Measurements from ENCODE around the gene IQCF5.
A peak's percentile ranks its signal among the peaks of the same experiment; 100 is the strongest.
"Not testable (repeated sequence)": the region's sequence is repeated elsewhere in the genome, so short reads cannot be mapped to it uniquely, and the experiment has no call there.

The IQCF5 gene

GRCh38 chr3:51875501-51875900, at the start of gene IQCF5:
Gene IQCF5 (minus strand): TSS chr3:51875601. CDS start chr3:51875531, 70 bp downstream.
- DNase-seq: no peak

DNA sequence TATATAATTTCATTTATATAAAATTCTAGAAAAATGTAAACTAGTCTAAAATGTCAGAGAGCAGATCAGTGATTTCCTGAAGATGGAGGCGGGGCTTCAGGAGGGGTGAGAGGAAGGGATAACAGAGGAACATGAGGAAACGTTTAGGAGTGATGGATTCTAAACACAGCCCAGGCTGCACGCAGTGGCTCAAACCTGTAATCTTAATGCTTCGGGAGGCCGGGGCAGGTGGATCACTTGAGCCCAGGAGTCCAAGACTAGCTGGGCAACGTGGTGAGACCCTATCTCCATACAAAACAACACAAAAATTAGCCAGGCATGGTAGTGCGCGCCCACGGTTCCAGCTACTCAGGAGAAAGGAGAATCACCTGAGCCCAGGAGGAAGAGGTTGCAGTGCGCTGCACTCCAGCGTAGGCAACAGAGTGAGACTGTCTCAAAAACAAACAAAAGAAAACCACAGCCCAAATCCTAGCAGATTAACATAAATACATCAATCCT, 45.7 kb upstream of the IQCF5 start:
- no peak for DNase-seq

DNA sequence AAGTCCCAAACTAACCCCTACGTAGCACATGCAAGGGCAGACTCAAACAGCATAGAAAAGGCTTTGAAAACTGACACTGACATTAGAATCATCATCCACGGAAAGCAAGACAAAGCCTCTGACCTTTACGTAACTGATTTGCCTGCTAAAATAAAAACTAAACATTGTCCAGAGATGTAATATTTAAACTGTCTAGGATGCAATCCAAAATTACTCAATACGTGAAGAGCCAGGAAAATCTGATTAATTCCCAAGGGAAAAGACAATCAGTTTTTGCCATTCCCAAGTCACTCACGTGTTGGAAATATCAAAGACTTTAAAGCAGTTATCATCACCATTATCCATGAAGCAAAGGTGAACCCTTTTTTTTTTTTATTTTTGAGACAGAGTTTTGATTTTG, 41.0 kb upstream of the IQCF5 start:
- DNase-seq: no peak

DNA sequence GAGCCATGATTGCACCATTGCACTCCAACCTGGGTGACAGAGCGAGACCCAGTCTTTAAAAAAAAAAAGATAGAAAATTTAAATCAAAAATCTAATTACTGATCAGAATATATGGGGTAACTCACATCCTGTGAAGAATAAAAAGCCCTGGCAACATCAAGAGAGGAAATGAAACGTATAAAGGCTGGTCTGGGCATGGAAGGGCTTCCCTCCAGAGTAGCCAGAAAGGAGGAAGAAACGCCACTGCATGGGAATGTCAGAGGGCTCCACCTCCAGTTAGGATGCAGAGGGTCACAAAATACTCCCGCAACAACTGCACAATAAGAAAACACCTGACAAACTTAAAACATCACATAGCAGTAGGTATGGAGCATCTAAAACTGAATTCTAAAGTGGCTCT, 32.6 kb upstream of the IQCF5 start:
- no peak for DNase-seq

- no peak for DNase-seq
Measured at GRCh38 chr3:51904034-51904823, 28.8 kb upstream of the IQCF5 start.

DNA sequence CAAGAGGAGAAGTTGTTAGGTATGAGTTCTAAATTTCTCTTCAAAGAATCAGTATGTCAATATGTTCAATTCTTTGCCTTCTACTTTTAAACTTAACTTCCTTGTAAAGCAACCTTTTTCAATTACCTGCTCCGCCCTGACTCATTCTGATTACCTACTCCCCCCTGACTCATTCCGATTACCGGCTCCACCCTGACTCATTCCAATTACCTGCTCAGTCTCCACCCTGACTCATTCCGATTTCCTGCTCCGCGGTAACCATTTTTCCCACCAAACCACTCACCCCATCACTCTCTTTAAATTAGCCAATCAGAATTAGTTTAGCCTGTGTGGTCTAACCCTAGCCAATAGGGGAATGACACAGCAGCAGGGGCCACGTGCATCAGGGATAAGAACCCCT, 27.0 kb upstream of the IQCF5 start:
- DNase-seq: peak; percentile 94

DNA sequence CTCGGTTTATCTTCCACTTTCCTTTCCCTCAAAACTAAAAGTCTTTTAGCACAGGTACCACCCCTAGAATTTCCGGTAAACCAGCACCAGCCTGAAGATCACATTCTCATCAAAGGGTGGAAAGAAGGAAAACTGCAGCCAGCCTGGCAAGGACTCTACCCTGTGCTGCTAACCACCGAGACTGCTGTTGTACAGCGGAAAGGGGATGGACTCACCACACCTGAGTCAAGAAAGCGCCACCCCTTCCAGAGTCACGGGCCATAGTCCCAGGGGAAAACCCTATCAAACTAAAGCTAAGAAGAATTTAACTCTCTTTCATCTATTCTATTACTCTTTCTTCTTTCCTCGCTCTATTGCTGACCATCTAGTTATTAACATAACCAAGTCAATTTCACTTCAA, 24.6 kb upstream of the IQCF5 start:
- DNase-seq: peak; percentile 20

GRCh38 chr3:51897391-51897790, 22.0 kb upstream of the IQCF5 start:
- DNase-seq: no peak

GRCh38 chr3:51896607-51897305, 21.4 kb upstream of the IQCF5 start:
- DNase-seq: no peak

- DNase-seq: no peak
Measured at GRCh38 chr3:51894939-51895338, 19.5 kb upstream of the IQCF5 start.

- no peak for DNase-seq
Measured at GRCh38 chr3:51894391-51894790, 19.0 kb upstream of the IQCF5 start.

- DNase-seq: peak; percentile 13
Measured at GRCh38 chr3:51891242-51892039, 16.0 kb upstream of the IQCF5 start.

DNA sequence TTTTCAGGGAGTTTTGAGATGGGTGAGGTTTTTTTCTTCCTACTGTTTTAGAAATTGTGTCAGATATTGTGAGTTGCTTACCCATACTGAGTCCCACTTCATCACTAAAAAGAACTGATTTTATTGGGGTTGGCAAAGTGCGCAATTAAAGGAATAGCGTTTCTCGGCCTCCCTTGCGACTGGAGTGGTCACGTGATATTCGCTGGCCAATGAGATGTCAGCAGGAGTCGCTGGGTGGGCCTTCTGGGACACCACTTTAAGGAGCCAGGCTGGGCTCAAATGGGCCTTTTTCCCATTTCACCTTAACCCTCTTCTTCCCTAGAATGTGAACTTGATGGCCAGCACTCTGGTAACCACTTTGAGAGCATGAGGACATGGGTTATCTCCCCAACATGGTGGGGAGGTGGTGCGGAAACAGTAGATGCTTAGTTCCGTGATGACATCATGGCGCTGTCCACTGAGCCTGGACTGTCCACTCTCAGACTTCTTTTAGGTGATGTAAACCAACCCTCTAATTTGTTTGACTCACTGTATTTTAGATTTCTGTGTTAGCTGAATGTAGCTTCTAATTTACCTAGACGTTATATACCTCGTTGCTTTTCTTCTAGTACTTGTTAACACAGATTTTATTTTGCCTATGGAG, 13.2 kb upstream of the IQCF5 start:
- no peak for DNase-seq

DNA sequence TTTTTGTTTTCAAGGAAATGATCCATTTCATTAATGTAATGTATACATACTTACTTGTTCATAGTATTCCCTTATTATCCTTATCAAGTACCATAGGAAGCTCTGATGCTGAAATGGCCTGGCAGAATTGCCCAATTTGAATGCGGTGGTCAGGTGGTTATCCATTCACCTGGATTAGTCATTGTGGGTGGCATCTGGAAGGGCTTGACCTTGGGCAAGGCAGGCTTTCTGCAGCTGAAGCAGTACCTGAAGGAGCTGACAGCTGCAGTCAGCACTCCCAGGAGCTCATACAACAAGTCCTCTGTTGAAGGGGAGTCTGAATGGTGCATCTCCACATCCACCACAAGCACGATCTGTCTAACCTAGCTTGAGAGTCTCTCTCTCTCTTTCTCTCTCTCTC, 12.2 kb upstream of the IQCF5 start:
- DNase-seq: no peak

GRCh38 chr3:51886447-51886846, 11.0 kb upstream of the IQCF5 start:
- peak; percentile 16 for DNase-seq

- DNase-seq: no peak
Measured at GRCh38 chr3:51879937-51880336, 4.5 kb upstream of the IQCF5 start.

DNA sequence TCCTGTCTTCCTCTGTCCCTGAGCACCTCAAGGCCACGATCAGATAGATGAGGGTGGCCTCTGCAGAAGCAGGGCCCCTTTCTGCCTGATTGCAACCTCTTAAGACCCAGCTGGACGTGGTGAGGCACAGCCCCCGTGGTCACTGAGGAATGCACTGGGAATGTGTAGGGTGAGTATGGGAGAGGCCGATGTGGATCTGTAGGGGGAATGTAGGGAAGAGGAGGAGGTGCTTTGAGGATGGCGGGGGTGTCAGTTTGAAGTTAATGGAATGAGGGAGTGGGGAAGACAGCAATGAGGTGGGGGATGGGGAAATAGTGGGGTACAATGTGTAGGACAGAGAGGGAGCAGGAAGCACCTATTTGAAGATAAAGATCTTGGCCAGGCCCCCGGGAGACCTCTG, 785 bp upstream of the IQCF5 start:
- DNase-seq: no peak

- no peak for DNase-seq
Measured at GRCh38 chr3:51874889-51875288, 512 bp downstream of the IQCF5 start.

GRCh38 chr3:51874411-51874810, 990 bp downstream of the IQCF5 start:
- DNase-seq: no peak

GRCh38 chr3:51873876-51874275, 1.5 kb downstream of the IQCF5 start:
- DNase-seq: no peak

DNA sequence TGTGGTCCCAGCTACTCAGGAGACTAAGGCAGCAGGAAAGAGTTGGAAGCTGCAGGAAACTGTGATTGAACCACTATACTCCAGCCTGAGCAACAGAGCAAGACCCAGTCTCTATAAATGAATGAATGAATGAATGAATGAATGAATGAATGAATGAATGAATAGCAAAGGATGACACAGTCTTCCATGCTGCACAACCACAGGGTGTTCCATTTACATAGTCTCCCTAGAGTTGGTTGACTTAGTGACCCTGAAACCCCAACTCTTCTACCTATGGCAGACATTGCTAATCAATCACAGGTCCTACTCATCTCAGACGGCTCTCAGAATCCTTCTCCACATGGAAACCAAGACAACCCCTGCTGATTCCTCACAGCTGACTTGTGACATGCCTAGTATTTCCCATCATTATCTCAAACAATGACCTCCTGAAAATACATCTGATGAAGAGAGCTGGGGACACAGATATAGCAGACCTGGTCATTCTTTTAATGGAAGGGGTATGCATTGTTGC, 2.1 kb downstream of the IQCF5 start:
- no peak for DNase-seq

DNA sequence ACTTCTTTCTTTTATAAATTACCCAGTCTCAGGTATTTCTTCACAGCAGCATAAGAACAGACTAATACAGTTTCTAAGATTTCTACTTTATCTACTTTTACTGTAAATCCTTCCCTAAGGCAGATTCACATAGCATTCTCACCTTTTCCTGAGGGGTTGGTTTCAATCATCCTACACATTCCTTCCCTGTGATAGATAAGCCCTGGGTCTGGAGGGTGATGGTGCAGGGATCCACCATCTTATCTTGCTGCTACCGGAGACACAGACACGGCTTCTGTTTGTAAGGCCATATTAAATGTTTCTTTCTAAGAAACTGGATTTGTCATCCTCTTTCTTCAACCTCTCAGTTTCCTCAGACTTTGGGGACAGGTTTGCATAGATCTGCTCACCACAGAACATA, 6.1 kb downstream of the IQCF5 start:
- no peak for DNase-seq

DNA sequence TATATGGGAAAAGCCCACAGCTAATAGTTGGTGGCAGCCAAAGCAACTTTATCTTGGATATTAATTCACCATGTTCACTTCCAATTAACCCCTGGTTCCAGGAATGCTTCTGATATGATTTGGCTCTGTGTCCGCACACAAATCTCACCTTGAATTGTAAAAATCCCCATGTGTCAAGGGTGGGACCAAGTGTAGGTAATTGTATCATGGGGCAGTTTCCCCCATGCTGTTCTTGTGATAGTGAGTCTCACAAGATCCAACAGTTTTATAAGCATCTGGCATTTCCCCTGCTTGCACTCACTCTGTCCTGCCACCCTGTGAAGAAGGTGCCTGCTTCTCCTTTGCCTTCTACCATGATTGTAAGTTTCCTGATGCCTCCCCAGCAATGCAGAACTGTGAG, 6.5 kb downstream of the IQCF5 start:
- DNase-seq: not testable (repeated sequence)

Data from activated CD4-positive, alpha-beta T cell treated with anti-CD3 and anti-CD28 coated beads, Interleukin-2, amount 50 U/mL, for 16 hours (primary cell).